Thoracic aorta (tissue), 2 donors: ENCODE measurements around the gene SLC24A1. TPM values are rescaled to one million over a fixed set of nuclear protein-coding genes. Genes with fewer than 3 reads are reported as not detected.

ENCODE experiments used
- ATAC-seq: fragments of 150-250 bp; one replicate; pipeline ENCODE4 v1.8.0; 2017; ENCODE audit warnings: low read depth; ENCODE audit not compliant: insufficient number of reproducible peaks, low FRiP score
- DNase-seq: peaks from one replicate; pipeline ENCODE4 v3.0.0-alpha.2; 2020; ENCODE audit warnings: low spot score
- H3K27ac ChIP-seq, 2 donors: fragments of 200-600 bp; sonication (generic); 1 replicate in 1 of 2; 2 replicates in 1 of 2; pipeline ENCODE4 v1.5.1; 2016; ENCODE audit warnings: mild to moderate bottlenecking in 2 of 2, moderate library complexity in 2 of 2
- H3K27me3 ChIP-seq: fragments of 200-600 bp; sonication (generic); replicated peaks from 2 replicates; pipeline ENCODE4 v1.6.0; 2016; ENCODE audit warnings: mild to moderate bottlenecking; ENCODE audit not compliant: insufficient read depth
- H3K36me3 ChIP-seq: fragments of 200-600 bp; sonication (generic); one replicate; pipeline ENCODE4 v1.5.1; 2016
- H3K4me1 ChIP-seq, 2 donors: fragments of 200-600 bp; sonication (generic); 1 replicate in 1 of 2; 2 replicates in 1 of 2; pipeline versions ENCODE4 v1.5.1 to v1.6.0; 2016; ENCODE audit warnings: low read depth in 2 of 2, mild to moderate bottlenecking in 1 of 2; ENCODE audit not compliant: control insufficient read depth in 1 of 2
- H3K4me3 ChIP-seq: fragments of 200-600 bp; sonication (generic); 2 replicates; pipeline ENCODE4 v1.5.1; 2016; ENCODE audit warnings: mild to moderate bottlenecking
- H3K9me3 ChIP-seq: fragments of 200-600 bp; sonication (generic); 2 replicates; pipeline ENCODE4 v1.5.1; 2016
- total RNA-seq, 2 donors: library from RNA; depleted of rRNA; stranded (reverse); fragments of >200 nt; gene quantifications; one replicate each; pipeline versions ENCODE4 v1.1.0 to v1.2.3, GENCODE V29; 2016
- TF ChIP-seq, protein P1 (sequence below): fragments of 200-600 bp; sonication (generic); IDR thresholded peaks from one replicate; pipeline ENCODE4 v1.5.1; 2019; ENCODE audit warnings: antibody characterized with exemption

SLC24A1 gene
- total RNA-seq, 2 donors from 2014 or later: 6.1 to 7.3 TPM

DNA sequence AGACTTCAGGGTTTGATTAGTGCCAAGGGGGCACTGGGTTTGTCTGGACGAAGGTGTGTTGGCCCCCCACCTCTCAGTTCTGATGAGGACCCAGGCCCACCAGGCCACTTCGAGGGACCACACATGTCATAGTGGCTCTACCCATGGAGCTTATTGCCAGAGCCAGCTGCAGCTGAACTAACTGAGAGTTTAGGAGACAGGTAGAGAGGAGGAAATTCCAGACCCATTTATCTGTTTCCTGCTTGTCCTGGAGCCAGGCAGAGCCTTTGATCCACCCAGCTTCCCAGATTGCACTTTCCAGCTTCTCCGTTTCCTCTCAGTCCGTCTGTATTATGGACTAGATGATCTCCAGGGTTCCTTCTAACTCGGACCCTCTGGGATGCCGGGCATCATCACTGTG, 20.9 kb downstream of the SLC24A1 start:
- ATAC-seq (no peak), DNase-seq (no peak)
- Histone ChIP-seq H3K36me3 (no peaks in the 10 kb centered on the region), H3K9me3 (no peaks in the 10 kb centered on the region), H3K27me3 (no peaks in the 10 kb centered on the region), H3K4me1 (peaks cover 0 to 3% of the 10 kb centered on the region in 2 donors), H3K4me3 (no peak overlapping the region), H3K27ac (no peak overlapping the region)
- TF ChIP-seq, protein P1, sequence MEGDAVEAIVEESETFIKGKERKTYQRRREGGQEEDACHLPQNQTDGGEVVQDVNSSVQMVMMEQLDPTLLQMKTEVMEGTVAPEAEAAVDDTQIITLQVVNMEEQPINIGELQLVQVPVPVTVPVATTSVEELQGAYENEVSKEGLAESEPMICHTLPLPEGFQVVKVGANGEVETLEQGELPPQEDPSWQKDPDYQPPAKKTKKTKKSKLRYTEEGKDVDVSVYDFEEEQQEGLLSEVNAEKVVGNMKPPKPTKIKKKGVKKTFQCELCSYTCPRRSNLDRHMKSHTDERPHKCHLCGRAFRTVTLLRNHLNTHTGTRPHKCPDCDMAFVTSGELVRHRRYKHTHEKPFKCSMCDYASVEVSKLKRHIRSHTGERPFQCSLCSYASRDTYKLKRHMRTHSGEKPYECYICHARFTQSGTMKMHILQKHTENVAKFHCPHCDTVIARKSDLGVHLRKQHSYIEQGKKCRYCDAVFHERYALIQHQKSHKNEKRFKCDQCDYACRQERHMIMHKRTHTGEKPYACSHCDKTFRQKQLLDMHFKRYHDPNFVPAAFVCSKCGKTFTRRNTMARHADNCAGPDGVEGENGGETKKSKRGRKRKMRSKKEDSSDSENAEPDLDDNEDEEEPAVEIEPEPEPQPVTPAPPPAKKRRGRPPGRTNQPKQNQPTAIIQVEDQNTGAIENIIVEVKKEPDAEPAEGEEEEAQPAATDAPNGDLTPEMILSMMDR: no peak

DNA sequence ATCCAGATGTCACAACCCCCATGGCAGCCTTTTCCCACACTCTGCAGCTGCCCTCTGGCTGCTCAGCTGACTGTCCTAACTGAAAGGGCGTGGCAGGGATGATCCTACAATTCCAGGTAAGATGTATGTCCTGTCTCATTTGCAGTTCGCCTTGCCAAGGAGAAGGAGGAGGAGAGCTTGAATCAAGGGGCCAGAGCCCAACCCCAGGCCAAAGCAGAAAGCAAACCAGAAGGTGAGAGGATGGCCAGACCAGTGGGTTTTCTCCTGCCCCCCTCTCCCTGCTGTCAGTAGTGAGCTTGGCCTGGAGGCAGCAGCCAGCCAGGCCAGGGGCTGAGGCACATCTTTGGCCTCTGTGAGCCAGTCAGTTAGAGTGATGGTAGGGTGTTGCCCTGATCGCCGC, 22.5 kb downstream of the SLC24A1 start:
- no peaks in the 10 kb centered on the region for H3K4me1 ChIP-seq
- no peak overlapping the region for H3K4me3 ChIP-seq
- H3K9me3 ChIP-seq: no peaks in the 10 kb centered on the region
- H3K27ac ChIP-seq: no peak overlapping the region
- ATAC-seq (no peak), DNase-seq (no peak)
- H3K36me3 ChIP-seq: no peaks in the 10 kb centered on the region
- H3K27me3 ChIP-seq: no peaks in the 10 kb centered on the region
- TF ChIP-seq, protein P1: no peak

DNA sequence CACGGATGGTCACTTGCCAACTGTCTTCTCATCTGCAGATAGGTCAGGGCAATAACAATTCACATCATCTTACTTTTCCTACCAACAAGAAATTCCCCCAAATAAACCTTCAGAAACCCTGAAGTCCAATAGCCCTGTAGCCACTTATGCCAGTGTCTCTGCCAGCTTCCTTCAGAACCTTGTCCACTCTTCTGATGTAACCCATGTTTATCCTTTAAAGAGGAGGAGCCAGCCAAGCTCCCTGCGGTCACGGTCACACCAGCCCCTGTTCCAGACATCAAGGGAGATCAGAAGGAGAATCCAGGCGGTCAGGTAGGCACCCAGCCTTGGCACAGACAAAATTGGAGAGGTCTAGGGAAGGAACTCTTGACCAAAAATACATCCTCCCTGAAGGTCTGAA, 23.7 kb downstream of the SLC24A1 start:
- Histone ChIP-seq H3K36me3 (no peaks in the 10 kb centered on the region), H3K4me3 (no peak overlapping the region), H3K9me3 (no peaks in the 10 kb centered on the region), H3K27ac (no peak overlapping the region), H3K4me1 (no peaks in the 10 kb centered on the region), H3K27me3 (no peaks in the 10 kb centered on the region)
- ATAC-seq (no peak), DNase-seq (no peak)
- TF ChIP-seq, protein P1: no peak

DNA sequence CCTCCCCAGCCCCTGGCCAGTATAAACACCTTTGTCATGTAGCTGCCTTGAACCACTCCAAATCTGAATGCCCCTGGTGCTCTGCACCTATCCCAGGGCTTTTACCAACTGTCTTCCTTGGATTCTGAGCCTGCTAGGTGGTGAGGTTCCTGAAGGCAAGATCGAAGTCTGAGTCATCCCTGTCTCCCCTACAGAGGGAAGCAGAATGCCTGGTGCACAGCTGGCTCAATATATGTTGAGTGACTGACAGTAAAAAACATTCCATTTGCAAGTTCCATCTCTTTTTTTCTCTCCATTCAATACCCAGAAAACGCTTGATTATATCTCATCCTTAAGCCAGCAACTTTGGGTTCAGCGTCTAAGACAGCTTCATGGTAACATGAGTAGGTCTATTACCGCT, 24.7 kb downstream of the SLC24A1 start:
- Histone ChIP-seq H3K36me3 (no peaks in the 10 kb centered on the region), H3K27ac (no peak overlapping the region), H3K4me3 (no peak overlapping the region), H3K27me3 (no peaks in the 10 kb centered on the region), H3K9me3 (no peaks in the 10 kb centered on the region), H3K4me1 (no peaks in the 10 kb centered on the region)
- TF ChIP-seq, protein P1: no peak
- no peak for DNase-seq
- ATAC-seq: no peak

DNA sequence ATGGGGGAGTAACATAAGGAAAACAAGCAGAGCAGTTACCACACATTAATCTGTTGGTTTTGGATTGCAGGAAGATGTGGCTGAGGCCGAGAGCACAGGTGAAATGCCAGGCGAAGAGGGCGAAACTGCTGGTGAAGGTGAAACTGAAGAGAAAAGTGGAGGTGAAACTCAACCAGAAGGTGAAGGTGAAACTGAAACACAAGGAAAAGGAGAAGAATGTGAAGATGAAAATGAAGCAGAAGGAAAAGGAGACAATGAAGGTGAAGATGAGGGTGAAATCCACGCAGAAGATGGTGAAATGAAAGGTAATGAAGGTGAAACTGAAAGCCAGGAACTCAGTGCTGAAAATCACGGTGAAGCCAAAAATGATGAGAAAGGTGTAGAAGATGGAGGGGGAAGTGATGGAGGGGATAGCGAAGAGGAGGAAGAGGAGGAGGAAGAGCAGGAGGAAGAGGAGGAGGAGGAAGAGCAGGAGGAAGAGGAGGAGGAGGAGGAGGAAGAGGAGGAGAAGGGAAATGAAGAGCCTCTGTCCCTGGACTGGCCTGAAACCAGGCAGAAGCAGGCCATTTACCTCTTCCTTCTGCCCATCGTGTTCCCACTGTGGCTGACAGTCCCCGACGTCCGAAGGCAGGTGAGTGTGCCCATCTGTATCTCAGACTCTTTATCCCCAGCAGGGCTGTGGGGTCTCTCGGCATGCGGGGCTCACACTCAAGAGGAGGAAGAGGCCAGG, 28.7 kb downstream of the SLC24A1 start:
- ATAC-seq (no peak), DNase-seq (no peak)
- Histone ChIP-seq H3K27me3 (no peaks in the 10 kb centered on the region), H3K4me1 (no peaks in the 10 kb centered on the region), H3K36me3 (no peaks in the 10 kb centered on the region), H3K27ac (no peak overlapping the region), H3K4me3 (no peak overlapping the region), H3K9me3 (no peaks in the 10 kb centered on the region)
- TF ChIP-seq, protein P1: no peak
